Nephron (organoid): Measurements from ENCODE around the gene BMP15.

ENCODE experiments used
- H3K27ac Mint-ChIP-seq, 3 experiments: 2 replicates each; pipeline ENCODE4 v1.8.0; 2020; ENCODE audit warnings: mixed read lengths in 3 of 3, mild to moderate bottlenecking in 2 of 3, moderate library complexity in 1 of 3
- H3K27me3 Mint-ChIP-seq: 2 replicates; pipeline ENCODE4 v1.8.0; 2021; ENCODE audit warnings: low read depth, mild to moderate bottlenecking, moderate library complexity, mixed read lengths
- H3K36me3 Mint-ChIP-seq: 2 replicates; pipeline ENCODE4 v1.8.0; 2020; ENCODE audit warnings: low read depth, mixed read lengths
- H3K4me1 Mint-ChIP-seq: 2 replicates; pipeline ENCODE4 v1.8.0; 2020; ENCODE audit warnings: mixed read lengths
- H3K4me3 Mint-ChIP-seq, 3 experiments: 2 replicates each; pipeline ENCODE4 v1.8.0; 2020; ENCODE audit warnings: mild to moderate bottlenecking in 3 of 3, mixed read lengths in 3 of 3, moderate library complexity in 2 of 3
- H3K9me3 Mint-ChIP-seq: 2 replicates; pipeline ENCODE4 v1.8.0; 2020; ENCODE audit warnings: mixed read lengths
- TF ChIP-seq, protein P1 (sequence below), 3 experiments: fragments of 200-600 bp; sonication (generic); IDR thresholded peaks; one replicate each; pipeline ENCODE4 v1.5.0; 2021; ENCODE audit warnings: antibody characterized with exemption in 3 of 3; ENCODE audit not compliant: unreplicated experiment in 3 of 3

Gene BMP15

DNA sequence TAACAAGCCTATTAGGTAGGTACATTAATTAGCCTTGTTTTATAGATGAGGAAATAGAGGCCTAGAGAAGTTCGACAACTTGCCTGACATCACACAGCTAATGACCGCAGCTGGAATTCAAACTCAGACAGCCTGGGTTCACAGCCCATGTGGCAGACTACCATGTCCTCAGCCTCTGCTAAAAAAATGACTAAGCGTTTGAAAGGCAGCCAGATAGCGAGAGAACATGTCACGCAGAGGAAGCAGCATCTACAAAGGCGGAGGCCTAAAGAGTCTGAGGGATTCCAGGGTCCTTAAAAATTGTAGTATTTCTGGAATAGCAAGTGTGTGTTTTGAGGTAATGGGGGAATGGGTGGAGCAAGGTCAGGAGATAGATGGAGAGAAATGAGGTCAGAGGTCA, 33.2 kb upstream of the BMP15 start:
- Mint-ChIP-seq H3K27me3 (no peaks in the 10 kb centered on the region), H3K27ac (no peak overlapping the region), H3K4me1 (peaks cover 6% of the 10 kb centered on the region), H3K9me3 (peaks cover 3% of the 10 kb centered on the region), H3K36me3 (no peaks in the 10 kb centered on the region), H3K4me3 (no peak overlapping the region)
- TF ChIP-seq, protein P1, sequence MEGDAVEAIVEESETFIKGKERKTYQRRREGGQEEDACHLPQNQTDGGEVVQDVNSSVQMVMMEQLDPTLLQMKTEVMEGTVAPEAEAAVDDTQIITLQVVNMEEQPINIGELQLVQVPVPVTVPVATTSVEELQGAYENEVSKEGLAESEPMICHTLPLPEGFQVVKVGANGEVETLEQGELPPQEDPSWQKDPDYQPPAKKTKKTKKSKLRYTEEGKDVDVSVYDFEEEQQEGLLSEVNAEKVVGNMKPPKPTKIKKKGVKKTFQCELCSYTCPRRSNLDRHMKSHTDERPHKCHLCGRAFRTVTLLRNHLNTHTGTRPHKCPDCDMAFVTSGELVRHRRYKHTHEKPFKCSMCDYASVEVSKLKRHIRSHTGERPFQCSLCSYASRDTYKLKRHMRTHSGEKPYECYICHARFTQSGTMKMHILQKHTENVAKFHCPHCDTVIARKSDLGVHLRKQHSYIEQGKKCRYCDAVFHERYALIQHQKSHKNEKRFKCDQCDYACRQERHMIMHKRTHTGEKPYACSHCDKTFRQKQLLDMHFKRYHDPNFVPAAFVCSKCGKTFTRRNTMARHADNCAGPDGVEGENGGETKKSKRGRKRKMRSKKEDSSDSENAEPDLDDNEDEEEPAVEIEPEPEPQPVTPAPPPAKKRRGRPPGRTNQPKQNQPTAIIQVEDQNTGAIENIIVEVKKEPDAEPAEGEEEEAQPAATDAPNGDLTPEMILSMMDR (IDR thresholded peaks at IDR 0.05; ENCODE audit: unreplicated experiment in 3 of 3): no peak

DNA sequence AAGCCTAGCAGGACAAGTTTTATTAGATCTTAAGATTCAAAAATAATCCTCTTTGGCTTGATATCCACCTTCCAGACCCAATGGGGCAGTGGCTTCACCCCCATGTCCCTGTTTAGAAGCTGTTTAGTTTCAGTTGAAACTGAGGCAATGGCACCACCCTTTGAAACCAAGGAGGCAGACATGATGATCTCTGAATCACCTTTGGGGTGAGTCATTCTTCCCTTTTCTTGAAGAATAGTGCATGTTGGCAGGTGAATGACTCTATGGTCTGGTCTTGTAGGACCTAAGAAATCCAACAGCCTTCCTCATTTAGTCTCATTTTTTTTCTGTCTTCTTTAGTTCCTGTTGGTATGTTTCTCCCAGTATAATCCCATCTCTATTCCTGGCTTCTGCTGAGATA, 29.5 kb upstream of the BMP15 start:
- peaks cover 6% of the 10 kb centered on the region for H3K9me3 Mint-ChIP-seq
- no peak overlapping the region for H3K4me3 Mint-ChIP-seq
- H3K4me1 Mint-ChIP-seq: no peaks in the 10 kb centered on the region
- no peaks in the 10 kb centered on the region for H3K27me3 Mint-ChIP-seq
- no peaks in the 10 kb centered on the region for H3K36me3 Mint-ChIP-seq
- TF ChIP-seq, protein P1 (IDR thresholded peaks at IDR 0.05; ENCODE audit: unreplicated experiment in 3 of 3): no peak
- no peak overlapping the region for H3K27ac Mint-ChIP-seq

DNA sequence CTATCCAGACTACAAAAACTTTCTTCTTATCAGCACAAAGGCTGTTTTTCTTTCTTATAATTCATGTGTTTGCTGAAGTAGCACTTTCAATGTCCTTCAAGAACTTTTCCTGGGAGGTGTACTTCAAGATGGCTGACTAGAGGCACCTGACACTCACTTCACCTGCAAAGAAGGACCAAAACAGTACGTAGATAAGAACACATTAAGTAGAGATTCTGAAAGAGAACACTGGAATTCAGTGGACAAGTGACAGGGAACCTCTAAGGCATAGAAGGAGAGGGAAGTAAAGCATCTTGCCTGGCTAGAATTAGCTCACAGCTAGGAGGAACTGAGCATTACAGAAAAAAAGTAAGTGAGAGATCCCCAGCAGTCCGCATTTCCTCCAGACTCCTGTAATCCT, 21.7 kb upstream of the BMP15 start:
- no peak overlapping the region for H3K4me3 Mint-ChIP-seq
- TF ChIP-seq, protein P1 (IDR thresholded peaks at IDR 0.05; ENCODE audit: unreplicated experiment in 3 of 3): no peak
- H3K27me3 Mint-ChIP-seq: no peaks in the 10 kb centered on the region

DNA sequence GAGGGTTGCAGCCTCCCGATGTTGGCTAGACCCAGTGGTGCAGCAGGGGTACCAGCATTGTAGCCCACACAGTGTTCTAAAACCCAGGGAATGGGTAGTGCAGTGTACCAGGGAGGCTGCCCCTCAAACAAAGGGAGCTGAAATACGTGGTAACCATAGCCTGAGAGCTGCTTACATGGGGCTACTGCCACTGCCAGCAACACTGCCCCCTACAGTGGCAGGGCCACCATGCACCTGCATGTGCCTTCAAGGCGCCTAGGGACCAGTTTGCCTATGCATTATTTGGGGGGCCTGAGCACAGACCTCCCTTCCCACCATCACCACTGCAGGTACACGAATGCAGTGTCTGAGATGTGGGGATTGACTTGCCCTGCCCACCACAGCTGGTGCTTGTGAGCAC, 21.0 kb upstream of the BMP15 start:
- H3K4me3 Mint-ChIP-seq: no peak overlapping the region
- H3K27me3 Mint-ChIP-seq: no peaks in the 10 kb centered on the region
- peaks cover 19% of the 10 kb centered on the region for H3K9me3 Mint-ChIP-seq
- no peaks in the 10 kb centered on the region for H3K36me3 Mint-ChIP-seq
- no peaks in the 10 kb centered on the region for H3K4me1 Mint-ChIP-seq
- TF ChIP-seq, protein P1 (IDR thresholded peaks at IDR 0.05; ENCODE audit: unreplicated experiment in 3 of 3): no peak
- H3K27ac Mint-ChIP-seq: no peak overlapping the region

More for the DNA sequence above, 21.7 kb upstream of the BMP15 start:
- Mint-ChIP-seq H3K27ac (no peak overlapping the region), H3K4me1 (no peaks in the 10 kb centered on the region), H3K9me3 (peaks cover 19% of the 10 kb centered on the region), H3K36me3 (no peaks in the 10 kb centered on the region)

DNA sequence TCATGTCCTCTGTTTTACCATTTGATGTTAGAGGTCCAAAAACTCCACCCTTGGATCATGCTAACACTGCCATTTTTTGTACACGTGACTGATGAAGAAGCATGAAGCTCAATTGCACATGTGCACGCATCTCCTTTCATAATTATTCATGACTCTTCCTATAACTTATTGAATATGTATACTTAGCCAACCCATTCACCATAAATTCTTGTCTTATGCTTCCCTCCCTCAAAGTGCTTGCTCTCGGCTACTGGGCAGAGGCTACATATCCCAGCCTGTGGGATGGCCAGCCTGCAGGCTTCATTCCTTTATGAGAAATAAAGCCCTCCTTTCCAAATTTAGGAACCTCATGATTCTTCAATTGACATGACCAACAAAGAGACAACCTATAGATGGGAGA, 17.5 kb upstream of the BMP15 start:
- Mint-ChIP-seq H3K4me3 (no peak overlapping the region), H3K36me3 (no peaks in the 10 kb centered on the region), H3K4me1 (no peaks in the 10 kb centered on the region), H3K27me3 (no peaks in the 10 kb centered on the region), H3K27ac (no peak overlapping the region), H3K9me3 (peaks cover 19% of the 10 kb centered on the region)
- TF ChIP-seq, protein P1 (IDR thresholded peaks at IDR 0.05; ENCODE audit: unreplicated experiment in 3 of 3): no peak

DNA sequence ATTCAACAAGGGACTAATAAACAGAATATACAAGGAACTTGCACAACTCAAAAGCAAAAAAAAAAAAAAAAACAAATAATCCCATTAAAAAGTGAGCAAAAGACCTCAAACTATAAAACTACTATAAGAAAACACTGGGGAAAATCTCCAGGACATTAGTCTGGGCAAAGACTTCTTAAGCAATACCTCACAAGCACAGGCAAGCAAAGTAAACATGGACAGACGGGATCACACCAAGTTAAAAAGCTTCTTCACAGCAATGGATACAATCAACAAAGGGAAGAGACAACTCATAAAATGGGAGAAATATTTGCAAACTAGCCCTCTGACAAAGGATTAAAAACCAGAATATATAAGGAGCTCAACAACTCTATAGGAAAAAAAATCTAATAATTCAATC, 17.1 kb upstream of the BMP15 start:
- H3K27ac Mint-ChIP-seq: no peak overlapping the region
- no peaks in the 10 kb centered on the region for H3K4me1 Mint-ChIP-seq
- peaks cover 19% of the 10 kb centered on the region for H3K9me3 Mint-ChIP-seq
- no peaks in the 10 kb centered on the region for H3K27me3 Mint-ChIP-seq
- TF ChIP-seq, protein P1 (IDR thresholded peaks at IDR 0.05; ENCODE audit: unreplicated experiment in 3 of 3): no peak
- H3K36me3 Mint-ChIP-seq: no peaks in the 10 kb centered on the region
- no peak overlapping the region for H3K4me3 Mint-ChIP-seq
